Hematopoietic multipotent progenitor cell treated with erythropoietin and hydrocortisone succinate and interleukin-3 and kit ligand, for 4 days (in vitro differentiated cells): ENCODE measurements around the gene MAGEA4.

Experiments
- DNase-seq: peaks from one replicate; pipeline ENCODE4 v3.0.0-alpha.2; 2015

Gene MAGEA4

GRCh38 chrX:151935358-151935757, 22.7 kb downstream of the MAGEA4 start:
- no peak for DNase-seq

GRCh38 chrX:151938172-151938571, 25.5 kb downstream of the MAGEA4 start:
- DNase-seq: no peak

DNA sequence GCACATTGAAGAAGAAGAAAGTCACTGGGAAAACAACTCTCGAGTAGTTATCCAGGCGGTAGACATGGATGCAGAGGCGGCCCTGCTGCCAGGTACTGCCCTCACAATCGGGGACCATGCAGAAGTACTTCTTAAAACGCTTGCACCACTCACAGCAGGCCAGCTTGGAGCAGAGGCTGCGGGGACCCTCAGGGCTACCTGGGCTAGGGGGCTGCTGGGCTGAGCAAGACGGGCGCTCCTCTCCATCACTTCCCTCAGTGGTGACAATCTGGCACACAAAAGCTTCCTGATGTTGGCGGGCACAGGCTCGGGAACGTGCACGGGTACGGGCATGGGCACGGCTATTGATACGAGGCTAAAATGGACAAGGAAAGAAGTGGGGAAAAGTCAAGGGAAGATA, 42.0 kb downstream of the MAGEA4 start:
- DNase-seq: no peak

- no peak for DNase-seq
Observed at GRCh38 chrX:151958101-151958500, 45.4 kb downstream of the MAGEA4 start.

- DNase-seq: no peak
Observed at GRCh38 chrX:151962034-151962433, 49.3 kb downstream of the MAGEA4 start.

- DNase-seq: no peak
Observed at GRCh38 chrX:151966236-151966635, 53.5 kb downstream of the MAGEA4 start.

GRCh38 chrX:151970027-151970426, 57.3 kb downstream of the MAGEA4 start:
- no peak for DNase-seq

- DNase-seq: no peak
Observed at GRCh38 chrX:151970661-151971060, 58.0 kb downstream of the MAGEA4 start.

- DNase-seq: no peak
Observed at GRCh38 chrX:151973060-151973661, 60.5 kb downstream of the MAGEA4 start.

GRCh38 chrX:151973851-151974335, 61.2 kb downstream of the MAGEA4 start:
- DNase-seq: no peak
